RWPE2 (cell line): ENCODE data around the gene ATXN2.

ENCODE experiments used
- ATAC-seq: fragments of 200-7000 bp; cut with Tn5 transposase; 3 replicates; pipeline ENCODE4 v1.9.1; 2021; ENCODE audit warnings: low read depth
- DNase-seq: peaks from one replicate; pipeline ENCODE4 v3.0.0-alpha.2; 2020; ENCODE audit warnings: low spot score
- H3K27ac ChIP-seq: fragments of 450-650 bp; 2 replicates; pipeline ENCODE4 v1.5.1; 2017; ENCODE audit warnings: mild to moderate bottlenecking; ENCODE audit not compliant: poor library complexity, severe bottlenecking
- H3K27me3 ChIP-seq: fragments of 250-450 bp; sonication (Bioruptor Pico); 2 replicates; pipeline ENCODE4 v1.5.1; 2021; ENCODE audit warnings: mild to moderate bottlenecking, moderate library complexity; ENCODE audit not compliant: insufficient read depth, poor library complexity, severe bottlenecking
- H3K36me3 ChIP-seq: fragments of 250-450 bp; sonication (Bioruptor Pico); 2 replicates; pipeline ENCODE4 v1.5.1; 2020; ENCODE audit warnings: low read depth, mild to moderate bottlenecking, moderate library complexity
- H3K4me1 ChIP-seq: fragments of 250-450 bp; sonication (Bioruptor Pico); 2 replicates; pipeline ENCODE4 v1.5.1; 2021; ENCODE audit warnings: mild to moderate bottlenecking, moderate library complexity; ENCODE audit not compliant: insufficient read depth, poor library complexity, severe bottlenecking
- H3K4me3 ChIP-seq: fragments of 250-450 bp; sonication (Bioruptor Pico); 2 replicates; pipeline ENCODE4 v1.5.1; 2021; ENCODE audit warnings: mild to moderate bottlenecking, moderate library complexity; ENCODE audit not compliant: severe bottlenecking
- H3K9me3 ChIP-seq: fragments of 250-450 bp; sonication (Bioruptor Pico); 2 replicates; pipeline ENCODE4 v1.5.1; 2021; ENCODE audit warnings: mild to moderate bottlenecking, moderate library complexity; ENCODE audit not compliant: severe bottlenecking
- CTCF ChIP-seq: fragments of 450-650 bp; IDR thresholded peaks from one replicate; pipeline ENCODE4 v1.5.1; 2017; ENCODE audit warnings: mild to moderate bottlenecking, moderate library complexity; ENCODE audit not compliant: poor library complexity, severe bottlenecking

The ATXN2 gene

DNA sequence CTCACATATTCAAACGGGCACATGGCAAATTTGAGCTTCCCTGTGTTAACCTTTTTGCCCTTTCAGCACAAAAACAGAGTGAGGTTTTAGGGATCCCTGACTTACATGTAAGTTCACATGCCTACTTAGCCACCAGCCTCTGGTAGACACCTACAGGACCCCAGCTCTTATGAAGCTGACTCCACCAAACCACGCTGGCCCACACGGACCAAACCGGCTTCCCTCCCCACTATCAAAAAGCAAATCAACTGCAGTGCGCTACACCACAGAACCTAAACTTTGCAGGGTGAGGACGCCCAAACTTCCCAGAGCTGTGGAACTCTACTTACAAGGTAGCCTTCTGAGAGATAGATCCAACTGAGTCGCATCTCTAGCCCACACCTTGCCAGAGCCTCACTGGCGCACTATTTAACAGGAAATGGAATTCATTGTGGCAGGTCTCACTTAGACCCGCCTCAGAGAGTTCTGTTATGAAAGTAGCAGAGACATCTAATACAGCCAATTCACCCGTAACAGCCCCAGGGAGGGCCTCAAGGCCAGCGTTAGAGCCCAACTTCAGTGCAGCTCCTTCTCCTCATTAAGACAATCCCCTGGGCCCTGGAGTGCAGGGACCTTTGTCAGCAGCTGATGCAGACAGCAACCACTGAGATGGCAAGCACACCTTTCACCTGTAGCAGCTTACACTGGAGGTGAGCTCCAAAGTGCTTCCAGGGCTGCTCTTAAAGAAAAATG is 144.2 kb downstream of the ATXN2 start:
- DNase-seq, result no peak
- H3K27ac ChIP-seq, result no peak overlapping the region
- ATAC-seq, result no peak
- no peak for TF ChIP-seq CTCF
- H3K9me3 ChIP-seq, result no peaks in the 10 kb centered on the region
- H3K4me1 ChIP-seq, result no peaks in the 10 kb centered on the region
- H3K4me3 ChIP-seq, result no peak overlapping the region
- peaks cover 67% of the 10 kb centered on the region for H3K36me3 ChIP-seq
- H3K27me3 ChIP-seq, result no peaks in the 10 kb centered on the region

GRCh38 chr12:111454311-111454710 is 144.8 kb downstream of the ATXN2 start:
- no peak overlapping the region for H3K27ac ChIP-seq
- H3K27me3 ChIP-seq, result no peaks in the 10 kb centered on the region
- no peak overlapping the region for H3K4me3 ChIP-seq
- no peaks in the 10 kb centered on the region for H3K4me1 ChIP-seq
- H3K9me3 ChIP-seq, result no peaks in the 10 kb centered on the region
- no peak for TF ChIP-seq CTCF
- H3K36me3 ChIP-seq, result peaks cover 67% of the 10 kb centered on the region
- no peak for ATAC-seq
- no peak for DNase-seq

GRCh38 chr12:111453071-111453989 is 145.8 kb downstream of the ATXN2 start:
- H3K9me3 ChIP-seq, result no peaks in the 10 kb centered on the region
- H3K27me3 ChIP-seq, result no peaks in the 10 kb centered on the region
- DNase-seq, result no peak
- no peak for ATAC-seq
- H3K36me3 ChIP-seq, result peaks cover 77% of the 10 kb centered on the region
- no peaks in the 10 kb centered on the region for H3K4me1 ChIP-seq
- no peak overlapping the region for H3K27ac ChIP-seq
- no peak for TF ChIP-seq CTCF
- H3K4me3 ChIP-seq, result no peak overlapping the region

GRCh38 chr12:111451649-111452129 is 147.4 kb downstream of the ATXN2 start:
- H3K4me1 ChIP-seq, result no peaks in the 10 kb centered on the region
- peak; percentile 90 for TF ChIP-seq CTCF
- H3K27me3 ChIP-seq, result no peaks in the 10 kb centered on the region
- 0 out of 3 replicates have a peak, but pooled peaks have one; percentile 21 for ATAC-seq
- no peak for DNase-seq
- no peak overlapping the region for H3K4me3 ChIP-seq
- H3K36me3 ChIP-seq, result peaks cover 78% of the 10 kb centered on the region
- H3K9me3 ChIP-seq, result no peaks in the 10 kb centered on the region
- no peak overlapping the region for H3K27ac ChIP-seq
